Nucleus accumbens (tissue), 56 donors: Measurements from ENCODE around the gene PRKCH.
"Not testable (repeated sequence)": the region's sequence is repeated elsewhere in the genome, so short reads cannot be mapped to it uniquely, and the experiment has no call there.

Experiments used
- DNase-seq, 56 donors: peaks; one replicate each; lab custom pipeline; 2025; lab: John Stamatoyannopoulos, UW

Gene PRKCH

DNA sequence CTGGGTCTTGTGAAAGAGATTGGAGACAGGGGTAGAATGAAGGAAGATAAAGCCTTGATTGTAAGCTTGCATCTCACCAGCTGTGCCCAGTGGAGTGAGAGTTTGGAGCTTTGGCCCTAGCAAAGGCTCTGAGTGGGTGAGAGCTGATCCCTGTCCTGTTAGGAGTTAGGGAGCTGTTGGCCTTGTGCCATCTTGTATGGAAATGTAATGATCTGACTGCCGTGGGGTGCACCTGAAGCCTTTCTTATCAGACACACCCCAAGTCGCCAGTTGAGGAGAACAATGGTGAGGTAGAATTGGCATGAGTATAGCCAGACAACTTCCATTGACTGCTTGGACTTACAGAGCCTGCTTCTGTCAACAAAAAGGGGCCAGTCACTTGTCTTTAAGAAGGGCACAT lies 130.1 kb downstream of the PRKCH start:
- DNase-seq = no peak

- DNase-seq = no peak
These were observed 130.6 kb downstream of the PRKCH start for GRCh38 chr14:61451891-61452400.

GRCh38 chr14:61452452-61452851 lies 131.1 kb downstream of the PRKCH start:
- no peak for DNase-seq

GRCh38 chr14:61453103-61453767 lies 131.9 kb downstream of the PRKCH start:
- no peak for DNase-seq

DNA sequence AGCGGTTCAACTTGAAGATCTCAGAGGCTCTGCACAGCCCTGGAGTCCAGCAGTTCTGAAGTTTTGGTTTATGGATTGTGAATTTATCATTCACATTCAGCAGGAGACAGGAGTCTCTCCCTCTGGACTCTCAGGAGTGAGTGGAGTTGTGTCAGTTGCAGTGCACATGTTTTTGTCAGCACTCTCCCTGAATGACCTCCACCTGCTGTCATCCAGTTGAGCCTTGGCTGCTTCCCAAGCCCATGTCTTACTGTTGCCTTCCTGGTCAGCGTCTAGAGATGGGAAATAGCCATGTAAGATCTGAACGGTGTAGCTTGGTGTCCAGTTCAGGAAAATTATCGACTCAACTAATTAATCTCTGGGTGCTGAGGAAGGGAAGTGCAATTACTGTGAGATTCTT lies 133.2 kb downstream of the PRKCH start:
- no peak for DNase-seq

DNA sequence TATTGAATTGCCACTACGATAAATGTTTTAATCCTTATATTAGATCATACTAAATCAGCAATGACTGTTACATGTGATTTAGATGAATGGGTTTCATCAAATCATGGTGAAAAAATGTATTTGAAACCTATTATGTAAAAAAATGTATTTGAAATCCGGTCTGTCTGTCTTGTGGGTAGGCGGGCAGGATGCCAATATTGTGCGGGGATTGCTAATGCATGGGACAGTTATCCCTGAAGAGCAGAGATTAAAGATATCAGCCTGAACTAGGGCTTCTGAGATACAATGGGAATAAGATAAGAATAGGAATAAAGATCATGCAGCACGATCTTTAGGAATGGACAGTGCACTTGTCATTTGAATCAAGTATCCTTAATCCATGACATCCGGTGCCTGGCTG lies 134.0 kb downstream of the PRKCH start:
- DNase-seq = no peak

GRCh38 chr14:61456720-61457119 lies 135.3 kb downstream of the PRKCH start:
- DNase-seq = peak in 44 of 56 donors; percentile 12 to 91 (median 48)

DNA sequence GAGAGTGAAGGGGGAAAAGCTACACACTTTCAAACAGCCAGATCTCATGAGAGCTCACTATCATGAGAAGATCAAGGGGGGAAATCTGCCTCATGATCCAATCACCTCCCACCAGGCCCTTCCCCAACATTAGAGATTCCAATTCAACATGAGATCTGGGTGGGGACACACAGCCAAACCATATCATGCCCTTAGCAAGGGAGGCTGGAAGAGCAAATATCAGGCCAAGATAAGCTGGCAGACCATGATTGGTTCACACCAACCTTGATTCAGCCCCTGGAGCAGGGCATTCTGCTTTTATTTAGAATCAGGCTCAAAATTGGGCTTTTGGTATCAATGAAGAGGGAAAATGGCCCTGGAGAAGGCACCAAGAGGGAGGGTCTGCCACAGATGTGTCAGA lies 137.4 kb downstream of the PRKCH start:
- no peak for DNase-seq

DNA sequence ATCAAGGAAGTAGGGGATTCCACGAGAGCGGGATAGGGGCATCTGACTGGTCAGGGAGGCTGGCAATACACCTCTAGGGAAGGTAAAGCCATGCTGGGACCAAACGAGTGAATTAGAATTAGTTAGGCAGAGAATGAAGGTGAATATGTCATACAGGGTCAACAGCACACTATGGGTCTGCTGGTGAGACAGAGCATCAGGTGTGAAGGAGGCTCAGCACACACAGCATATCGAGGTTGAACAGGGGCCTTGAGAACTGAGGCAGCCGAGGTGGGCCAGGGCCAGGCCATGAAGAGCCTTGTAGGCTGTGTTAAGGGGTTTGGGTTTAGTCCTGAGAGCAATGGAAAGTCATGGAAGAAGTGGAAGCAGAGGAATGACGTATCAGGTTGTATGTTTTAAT lies 137.8 kb downstream of the PRKCH start:
- DNase-seq = no peak

GRCh38 chr14:61460063-61460462 lies 138.7 kb downstream of the PRKCH start:
- no peak for DNase-seq

DNA sequence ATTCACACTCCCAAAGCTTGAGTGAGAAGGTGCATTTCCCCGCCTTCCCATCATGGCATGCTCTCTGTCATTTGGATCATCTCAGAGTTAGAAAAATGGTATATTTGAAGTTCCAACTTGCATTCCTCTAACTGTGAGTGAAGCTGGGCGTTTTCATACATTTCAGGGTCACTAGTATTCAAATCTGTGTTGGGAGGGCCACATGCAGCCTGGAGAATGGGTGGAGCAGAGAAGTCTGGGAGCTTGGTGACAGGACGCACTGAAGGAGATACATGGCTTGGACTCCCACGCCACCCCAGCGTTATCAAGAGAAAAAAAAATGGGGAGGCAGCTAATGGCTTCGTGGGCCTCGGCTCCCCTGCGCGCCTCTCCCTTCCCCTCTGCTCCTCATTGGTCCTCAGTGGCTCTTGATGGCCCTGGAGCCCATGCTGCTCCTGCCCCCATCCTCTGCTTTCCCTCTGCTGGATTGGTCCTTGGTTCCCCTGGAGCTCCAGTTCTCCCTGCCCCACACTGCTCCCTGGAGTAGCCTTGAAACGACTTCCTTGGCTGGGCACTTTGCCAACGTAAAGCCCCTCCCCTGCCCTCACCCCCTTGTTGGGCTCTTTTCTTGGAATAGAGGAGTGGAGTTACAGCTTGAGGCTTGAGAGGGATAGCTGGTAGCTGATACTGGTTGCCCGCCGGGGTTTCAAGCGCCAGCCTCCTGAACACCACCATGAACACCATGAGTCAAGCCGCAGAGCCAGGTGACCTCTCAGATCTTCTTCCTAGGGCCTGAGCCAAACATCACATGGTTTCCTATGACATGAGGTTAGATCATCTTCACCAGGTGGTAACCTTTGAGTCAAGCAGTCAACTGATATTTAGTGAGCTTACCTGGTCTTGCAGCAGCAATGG lies 139.6 kb downstream of the PRKCH start:
- DNase-seq = no peak

GRCh38 chr14:61461808-61462275 lies 140.5 kb downstream of the PRKCH start:
- DNase-seq = peak in 8 of 56 donors; percentile 12 to 61 (median 28)

GRCh38 chr14:61462566-61463193 lies 141.3 kb downstream of the PRKCH start:
- no peak for DNase-seq

- DNase-seq = no peak
These were observed 142.4 kb downstream of the PRKCH start for GRCh38 chr14:61463664-61464285.

DNA sequence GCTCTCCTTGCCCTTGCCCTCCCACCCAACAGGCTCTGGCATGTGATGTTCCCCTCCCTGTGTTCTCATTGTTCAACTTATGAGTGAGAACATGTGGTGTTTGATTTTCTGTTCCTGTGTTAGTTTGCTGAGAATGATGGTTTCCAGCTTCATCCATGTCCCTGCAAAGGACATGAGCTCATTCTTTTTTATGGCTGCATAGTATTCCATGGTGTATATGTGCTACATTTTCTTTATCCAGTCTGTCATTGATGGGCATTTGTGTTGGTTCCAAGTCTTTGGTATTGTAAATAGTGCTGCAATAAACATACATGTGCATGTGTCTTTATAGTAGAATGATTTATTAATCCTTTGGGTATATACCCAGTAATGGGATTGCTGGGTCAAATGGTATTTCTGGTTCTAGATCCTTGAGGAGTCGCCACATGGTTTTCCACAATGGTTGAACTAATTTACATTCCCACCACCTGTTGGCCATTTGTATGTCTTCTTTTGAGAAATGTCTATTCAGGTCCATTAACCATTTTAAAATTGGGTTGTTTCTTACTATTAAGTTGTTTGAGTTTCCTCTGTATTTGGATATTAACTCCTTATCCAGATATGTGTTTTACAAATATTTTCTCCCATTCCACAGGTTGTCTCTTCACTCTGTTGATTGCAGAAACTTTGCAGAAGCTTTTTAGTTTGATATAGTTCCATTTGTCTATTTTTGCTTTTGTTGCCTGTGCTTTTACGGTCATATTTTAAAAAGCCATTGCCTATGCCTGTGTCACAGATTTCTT lies 143.4 kb downstream of the PRKCH start:
- not testable (repeated sequence) for DNase-seq

DNA sequence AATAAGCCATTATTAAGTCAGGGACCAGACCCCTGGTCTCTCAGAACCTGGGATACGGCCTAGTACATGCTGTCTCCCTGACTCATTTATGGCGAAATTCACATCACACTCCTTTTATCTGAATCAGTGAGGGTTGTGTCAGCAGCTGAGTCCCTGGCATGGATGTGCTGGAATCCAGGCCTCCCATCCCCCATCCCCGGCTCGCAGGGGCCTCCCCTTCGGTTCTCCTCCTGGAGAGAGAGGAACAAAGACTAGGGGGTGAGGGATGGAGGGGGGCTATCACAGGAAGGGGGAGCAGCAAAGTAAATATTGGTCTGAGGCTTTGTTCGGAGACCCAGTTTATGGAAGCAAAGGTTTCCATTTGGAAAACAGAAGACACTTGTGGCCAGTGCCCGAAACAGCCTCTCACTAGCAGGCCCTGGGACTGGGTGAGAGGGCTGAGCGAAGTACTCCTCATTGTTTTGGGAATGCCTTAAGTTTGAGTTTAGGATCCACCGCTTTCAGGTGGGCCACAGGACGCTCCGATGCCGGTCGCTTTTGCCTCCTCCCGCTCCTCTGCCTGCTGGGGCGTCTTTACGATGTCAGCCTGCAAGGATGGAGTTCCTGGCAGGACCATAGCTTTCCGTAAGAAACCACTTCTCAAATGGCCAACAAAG lies 145.0 kb downstream of the PRKCH start:
- DNase-seq = no peak

GRCh38 chr14:61466905-61467280 lies 145.5 kb downstream of the PRKCH start:
- DNase-seq = no peak

- no peak for DNase-seq
These were observed 145.9 kb downstream of the PRKCH start for GRCh38 chr14:61467296-61467695.

DNA sequence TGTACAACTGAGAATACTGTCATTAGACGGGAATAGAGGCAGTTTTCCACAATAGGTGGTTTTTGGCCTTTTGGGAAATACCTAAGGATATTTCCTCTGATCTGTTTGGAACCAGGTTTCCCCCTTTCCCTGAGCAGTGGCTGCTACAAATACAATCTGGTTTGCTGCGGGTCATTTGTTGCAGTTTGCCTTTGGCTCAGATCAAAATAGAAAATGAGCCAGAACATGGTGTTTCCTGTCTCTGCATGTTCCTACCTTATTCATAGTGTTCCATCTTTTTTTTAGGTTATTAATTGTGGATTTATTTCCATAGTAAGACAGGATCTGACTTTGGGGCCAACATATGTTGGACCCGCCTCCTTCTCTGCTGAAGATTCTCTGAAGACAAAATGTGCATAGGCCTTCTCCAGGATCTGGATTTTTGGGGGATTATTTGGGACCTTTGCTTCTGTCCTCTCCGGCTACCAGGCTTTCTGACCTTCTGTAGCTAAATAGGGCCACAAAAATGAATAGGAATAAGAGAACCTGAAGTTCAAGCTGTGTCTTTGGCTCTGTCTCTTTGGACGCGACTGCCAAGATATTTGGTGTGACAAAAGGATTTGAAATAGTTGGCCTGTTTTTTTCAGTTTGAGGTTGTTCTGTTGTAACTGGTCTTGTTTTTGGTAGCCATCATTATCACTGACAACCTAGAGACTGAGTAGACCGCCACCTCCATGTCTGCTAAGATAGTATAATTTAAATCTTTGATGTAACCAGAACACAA lies 146.9 kb downstream of the PRKCH start:
- no peak for DNase-seq
